Fibroblast of peridontal ligament (primary cell): ENCODE results near the gene BMI1.

ENCODE experiments used
- DNase-seq: peaks from one replicate; pipeline ENCODE4 v3.0.0-alpha.2; 2010; ENCODE audit errors: extremely low read depth

The BMI1 gene

DNA sequence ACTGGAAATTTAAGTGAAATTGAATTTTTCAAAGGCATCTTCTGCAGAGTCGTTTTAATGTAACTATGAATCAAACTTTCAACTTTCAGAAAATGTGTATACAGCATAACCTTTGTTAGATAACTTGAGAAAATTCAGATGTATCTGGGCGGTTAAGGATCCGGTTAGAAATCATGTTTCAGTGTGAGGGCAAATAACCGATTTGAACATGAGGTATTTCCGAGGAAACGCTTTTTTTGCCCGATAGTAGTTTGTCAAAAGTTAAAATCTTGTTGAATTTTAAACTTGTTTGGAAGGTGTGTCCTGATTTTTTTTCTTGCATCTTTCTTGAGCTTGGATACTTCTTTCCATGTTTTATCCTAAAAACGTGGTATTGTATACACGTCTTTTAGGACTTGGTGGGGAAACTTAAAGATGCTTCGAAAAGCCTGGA lies 1.3 kb upstream of the BMI1 start:
- DNase-seq, result no peak

DNA sequence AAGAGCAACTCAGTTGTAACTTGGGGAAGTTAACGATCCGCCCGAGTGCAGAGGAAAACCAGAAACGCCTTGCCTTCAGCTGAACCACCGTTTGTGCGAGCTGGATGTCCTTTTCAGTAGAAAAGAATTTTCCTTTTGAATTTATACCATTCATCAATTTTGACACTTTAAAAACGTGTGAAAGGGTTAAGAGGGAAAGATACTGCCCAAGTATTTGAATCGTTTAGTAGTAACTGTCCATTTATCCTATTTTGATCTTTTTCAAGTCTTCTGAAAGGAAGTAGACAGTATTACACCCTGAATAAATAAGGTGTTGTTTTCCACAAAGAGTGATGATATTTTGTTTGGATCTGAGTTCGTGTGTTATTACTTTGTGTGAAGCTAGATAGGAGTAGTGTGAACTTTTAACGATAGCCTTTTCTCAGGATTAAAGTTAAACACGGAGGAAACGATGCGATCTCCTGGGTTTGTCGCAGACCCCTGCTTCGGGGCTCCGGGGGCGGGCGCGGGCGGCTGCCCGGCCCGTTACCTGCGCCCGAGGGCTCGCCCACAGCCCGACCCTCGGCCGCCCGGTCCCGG lies 830 bp upstream of the BMI1 start:
- peak; percentile 23 for DNase-seq

DNA sequence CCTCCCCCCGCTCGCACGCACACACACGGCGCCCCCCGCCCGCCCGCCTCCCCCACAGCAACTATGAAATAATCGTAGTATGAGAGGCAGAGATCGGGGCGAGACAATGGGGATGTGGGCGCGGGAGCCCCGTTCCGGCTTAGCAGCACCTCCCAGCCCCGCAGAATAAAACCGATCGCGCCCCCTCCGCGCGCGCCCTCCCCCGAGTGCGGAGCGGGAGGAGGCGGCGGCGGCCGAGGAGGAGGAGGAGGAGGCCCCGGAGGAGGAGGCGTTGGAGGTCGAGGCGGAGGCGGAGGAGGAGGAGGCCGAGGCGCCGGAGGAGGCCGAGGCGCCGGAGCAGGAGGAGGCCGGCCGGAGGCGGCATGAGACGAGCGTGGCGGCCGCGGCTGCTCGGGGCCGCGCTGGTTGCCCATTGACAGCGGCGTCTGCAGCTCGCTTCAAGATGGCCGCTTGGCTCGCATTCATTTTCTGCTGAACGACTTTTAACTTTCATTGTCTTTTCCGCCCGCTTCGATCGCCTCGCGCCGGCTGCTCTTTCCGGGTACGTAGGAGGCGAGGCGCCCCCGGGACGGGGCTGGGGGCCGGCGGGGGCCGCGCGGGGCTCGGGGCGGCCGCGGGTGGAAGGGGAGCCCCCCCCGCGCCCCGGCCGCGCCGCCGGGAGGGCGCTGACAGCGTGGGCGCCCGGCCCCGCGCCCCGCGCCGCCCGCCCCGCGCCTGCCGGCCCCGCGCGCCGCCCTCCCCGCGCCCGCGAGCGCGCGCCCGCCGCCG lies 441 bp downstream of the BMI1 start:
- DNase-seq, result peak; percentile 61

DNA sequence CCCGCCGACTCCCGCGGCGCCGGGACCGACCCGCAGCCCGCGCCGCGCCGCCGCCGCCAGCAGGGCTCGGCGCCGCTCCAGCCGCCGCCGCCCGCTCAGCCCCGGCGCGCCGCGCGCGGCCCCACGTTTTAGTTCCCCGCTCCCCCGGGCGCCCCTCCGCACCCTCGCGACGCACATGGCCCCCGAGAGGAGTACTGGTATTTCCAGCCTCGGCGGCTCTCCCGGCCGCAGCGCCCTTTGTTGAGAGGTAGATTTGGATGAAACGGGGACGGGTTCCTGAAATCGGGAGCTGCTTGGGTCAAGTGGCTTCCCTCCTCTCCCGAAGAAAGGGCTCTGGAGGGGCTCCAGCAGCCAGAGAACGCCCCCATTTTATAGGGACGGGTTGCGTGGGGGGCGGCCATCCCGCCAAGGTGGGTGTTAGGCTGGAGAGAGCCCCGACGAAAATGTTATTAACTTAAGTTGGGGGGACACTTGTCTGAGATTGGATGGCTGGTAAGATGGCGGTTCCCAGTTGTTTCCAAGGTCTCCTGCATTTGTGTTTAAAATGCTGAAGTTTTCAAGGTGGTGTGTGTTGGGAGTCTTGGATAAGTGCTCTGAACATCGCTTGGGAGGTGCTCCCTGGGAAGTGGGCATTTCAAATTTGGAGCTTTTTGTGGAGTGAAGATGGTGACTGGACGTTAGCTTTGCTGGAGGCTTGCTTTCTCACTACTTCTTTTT lies 1.2 kb downstream of the BMI1 start:
- peak; percentile 27 for DNase-seq

DNA sequence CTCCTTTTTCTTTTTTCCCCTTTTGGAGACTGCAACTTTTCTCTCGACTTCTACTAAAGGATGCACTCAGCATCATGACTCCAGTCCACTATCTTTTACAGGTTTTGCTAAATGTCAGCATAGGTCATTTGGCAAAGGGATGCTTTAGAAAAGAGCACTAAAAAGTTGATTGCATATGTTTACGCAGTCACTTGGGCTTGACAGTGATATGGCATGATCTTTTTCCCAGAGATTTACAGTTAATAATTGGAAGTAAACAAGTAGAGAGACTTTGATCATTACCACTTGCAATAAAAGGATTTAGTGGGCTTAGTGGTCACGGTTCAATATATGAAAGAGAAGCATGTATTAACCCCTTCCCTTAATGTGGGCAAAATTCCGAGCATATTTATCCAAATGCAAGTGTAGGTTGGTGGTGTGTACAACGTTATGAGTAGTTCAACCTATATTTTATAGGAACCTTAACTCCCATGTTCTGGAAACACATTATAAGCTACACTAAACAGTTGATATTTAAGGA lies 1.8 kb downstream of the BMI1 start:
- no peak for DNase-seq

DNA sequence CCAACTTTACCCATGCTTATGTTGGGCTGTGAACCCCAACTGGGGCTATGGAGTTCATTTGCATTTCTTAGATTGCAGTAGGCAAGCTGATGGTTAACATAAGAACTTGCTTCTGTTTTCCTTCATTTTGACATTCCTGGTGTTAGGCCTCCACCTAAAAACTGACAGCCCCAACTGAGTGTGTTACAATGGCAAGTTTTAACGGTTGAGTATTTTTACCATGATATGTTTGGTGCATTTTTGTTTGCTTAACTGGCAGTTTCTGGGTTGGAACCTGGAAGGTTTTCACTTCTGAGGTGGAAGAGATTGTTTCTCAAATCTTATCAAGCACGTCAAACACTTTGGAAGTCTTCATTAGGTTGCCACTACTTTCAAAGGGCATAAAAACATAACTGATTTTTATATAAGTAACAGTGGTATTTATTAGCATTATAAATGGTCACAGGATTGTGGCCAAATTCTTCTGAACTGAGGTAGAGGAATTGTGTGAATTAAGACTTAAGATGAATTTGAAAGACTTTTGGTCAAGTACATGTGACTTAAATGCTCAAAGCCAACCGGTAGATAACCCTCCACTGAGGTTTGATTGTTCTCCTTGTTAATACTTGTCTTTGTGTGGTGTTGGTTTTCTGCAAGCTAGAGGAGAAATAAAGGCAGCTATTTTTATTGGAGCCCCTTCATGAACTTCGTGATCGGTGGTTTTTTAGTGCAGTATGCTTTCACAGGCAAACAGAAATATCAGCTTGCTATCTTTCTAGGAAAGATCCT lies 2.8 kb downstream of the BMI1 start:
- DNase-seq, result no peak

DNA sequence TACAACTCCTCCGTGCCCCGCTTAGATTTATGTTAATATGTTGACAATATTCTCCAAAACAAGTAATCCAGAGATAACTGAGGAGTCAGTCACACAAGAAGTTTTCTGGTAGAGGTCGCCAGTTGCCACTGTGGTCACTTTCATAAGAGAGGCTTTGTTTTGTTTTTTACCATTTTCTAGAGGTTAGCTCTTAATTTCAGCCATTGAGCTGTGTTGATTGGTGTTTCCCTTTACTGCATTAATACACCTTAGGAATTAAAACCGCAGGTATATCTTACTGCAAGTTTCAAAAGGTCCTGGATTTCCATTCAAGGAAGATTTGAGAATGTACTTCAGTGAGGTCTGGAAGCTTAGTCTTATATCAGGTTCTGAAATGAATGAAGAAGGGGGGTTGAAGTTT lies 3.5 kb downstream of the BMI1 start:
- DNase-seq, result no peak

DNA sequence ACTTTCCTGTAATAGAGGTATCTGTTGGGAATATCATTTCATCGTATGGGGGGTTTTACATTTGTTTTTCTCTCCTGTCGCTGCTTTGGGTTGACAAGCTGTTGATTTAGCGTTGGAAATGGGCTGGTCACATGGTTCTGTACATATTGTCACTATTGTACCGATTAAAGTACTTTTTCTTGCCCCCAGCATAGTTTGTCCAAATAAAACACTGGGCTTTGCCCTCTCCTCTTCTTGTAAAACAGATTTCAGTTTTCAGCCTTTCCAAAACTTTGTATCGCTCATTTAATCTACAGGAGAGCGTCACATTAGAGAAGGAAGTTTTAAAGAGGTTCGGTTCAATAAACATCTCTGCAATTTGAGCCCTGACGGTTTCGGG lies 4.0 kb downstream of the BMI1 start:
- no peak for DNase-seq

DNA sequence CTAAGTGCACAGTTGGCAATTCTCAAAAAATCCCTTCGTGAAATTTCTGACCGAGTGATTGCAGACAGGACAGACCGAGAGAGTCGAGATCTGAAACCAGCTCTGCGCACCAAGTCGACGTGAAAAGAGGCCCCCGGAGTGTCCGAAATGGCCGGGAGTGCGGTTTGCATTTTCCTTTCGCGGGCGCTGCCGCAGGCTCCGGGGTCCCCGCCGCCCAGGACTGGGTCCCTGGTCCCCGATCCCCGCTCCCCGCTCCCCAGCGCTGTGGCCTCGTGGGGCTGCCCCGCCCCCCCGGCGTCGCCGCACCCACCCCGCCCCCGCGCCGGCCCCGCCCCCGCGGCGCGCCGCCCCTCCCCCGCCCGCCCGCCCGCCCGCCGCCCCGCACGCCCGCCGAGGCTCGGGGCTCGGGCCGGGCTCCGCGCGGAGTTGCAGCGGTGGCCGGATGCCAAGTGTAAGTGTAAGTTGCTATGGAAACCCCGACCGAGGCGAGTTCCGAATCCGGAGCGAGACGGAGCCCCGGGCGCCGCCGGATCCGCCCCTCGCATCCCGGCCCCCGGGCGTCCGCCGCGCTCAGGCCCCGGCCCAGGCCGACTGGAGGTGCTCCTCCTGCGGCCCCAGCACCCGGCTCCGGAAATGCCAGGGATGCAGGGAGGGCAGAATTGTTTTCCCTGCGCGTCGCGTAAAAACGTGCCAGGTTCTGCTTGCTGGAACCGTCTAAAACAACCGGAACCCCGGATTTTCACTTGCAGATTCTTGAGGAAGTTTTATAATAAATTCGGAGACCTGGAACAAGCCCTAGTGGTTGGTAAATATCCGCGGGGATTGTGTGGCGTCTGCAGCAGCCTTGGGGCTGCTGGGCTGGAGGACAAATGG lies 4.6 kb downstream of the BMI1 start:
- DNase-seq, result peak; percentile 57

DNA sequence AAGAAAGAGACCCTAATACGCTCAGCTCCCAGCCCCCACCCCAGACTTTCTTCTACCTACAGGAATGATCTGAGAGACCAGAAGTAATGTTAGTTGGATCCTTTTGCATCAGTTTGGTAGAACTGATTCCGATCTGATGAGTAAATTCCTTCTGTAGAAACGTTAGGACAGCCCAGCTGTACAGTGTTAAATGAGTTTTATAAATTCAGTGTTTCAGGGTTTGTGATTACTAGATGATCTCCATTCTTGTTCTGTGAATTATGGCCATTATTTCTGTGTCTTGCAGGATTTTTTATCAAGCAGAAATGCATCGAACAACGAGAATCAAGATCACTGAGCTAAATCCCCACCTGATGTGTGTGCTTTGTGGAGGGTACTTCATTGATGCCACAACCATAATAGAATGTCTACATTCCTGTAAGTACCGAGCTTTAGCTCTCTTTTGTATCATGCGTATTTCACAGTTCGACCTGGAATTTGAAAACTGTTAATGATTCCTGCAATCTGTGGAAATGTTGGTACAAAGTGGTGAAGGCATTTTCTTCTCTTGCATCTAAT lies 5.3 kb downstream of the BMI1 start:
- DNase-seq, result peak; percentile 46

DNA sequence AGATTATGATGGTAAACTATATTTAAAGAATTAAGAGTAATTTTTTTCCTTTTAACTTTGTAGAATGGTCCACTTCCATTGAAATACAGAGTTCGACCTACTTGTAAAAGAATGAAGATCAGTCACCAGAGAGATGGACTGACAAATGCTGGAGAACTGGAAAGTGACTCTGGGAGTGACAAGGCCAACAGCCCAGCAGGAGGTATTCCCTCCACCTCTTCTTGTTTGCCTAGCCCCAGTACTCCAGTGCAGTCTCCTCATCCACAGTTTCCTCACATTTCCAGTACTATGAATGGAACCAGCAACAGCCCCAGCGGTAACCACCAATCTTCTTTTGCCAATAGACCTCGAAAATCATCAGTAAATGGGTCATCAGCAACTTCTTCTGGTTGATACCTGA lies 8.3 kb downstream of the BMI1 start:
- DNase-seq, result no peak

DNA sequence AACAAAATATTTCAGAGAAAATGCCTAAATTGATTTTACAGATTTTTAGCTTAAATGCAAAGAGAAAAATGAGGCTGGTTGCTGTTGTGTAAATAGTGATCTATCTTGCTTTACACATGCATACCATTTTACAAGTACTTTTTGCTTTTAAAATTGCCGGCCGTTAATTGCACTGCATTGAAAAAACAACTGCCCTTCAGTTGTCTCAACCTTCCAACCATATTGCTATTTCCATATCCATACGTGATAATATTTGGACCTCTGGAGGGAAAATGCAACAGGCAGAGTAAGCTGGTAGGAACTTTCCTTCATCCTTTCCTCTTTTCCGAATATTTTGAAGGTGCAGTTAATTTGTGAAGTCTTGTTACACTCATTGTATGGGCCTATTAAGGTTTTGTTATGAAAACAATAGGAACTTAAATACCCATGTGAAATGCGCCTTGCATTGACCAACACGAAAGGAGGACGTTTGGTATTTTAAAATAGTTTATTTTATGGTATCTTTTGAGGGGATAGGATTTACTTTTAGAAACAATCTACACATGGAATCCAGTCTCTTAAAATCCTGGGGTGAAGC lies 11.3 kb downstream of the BMI1 start:
- no peak for DNase-seq

DNA sequence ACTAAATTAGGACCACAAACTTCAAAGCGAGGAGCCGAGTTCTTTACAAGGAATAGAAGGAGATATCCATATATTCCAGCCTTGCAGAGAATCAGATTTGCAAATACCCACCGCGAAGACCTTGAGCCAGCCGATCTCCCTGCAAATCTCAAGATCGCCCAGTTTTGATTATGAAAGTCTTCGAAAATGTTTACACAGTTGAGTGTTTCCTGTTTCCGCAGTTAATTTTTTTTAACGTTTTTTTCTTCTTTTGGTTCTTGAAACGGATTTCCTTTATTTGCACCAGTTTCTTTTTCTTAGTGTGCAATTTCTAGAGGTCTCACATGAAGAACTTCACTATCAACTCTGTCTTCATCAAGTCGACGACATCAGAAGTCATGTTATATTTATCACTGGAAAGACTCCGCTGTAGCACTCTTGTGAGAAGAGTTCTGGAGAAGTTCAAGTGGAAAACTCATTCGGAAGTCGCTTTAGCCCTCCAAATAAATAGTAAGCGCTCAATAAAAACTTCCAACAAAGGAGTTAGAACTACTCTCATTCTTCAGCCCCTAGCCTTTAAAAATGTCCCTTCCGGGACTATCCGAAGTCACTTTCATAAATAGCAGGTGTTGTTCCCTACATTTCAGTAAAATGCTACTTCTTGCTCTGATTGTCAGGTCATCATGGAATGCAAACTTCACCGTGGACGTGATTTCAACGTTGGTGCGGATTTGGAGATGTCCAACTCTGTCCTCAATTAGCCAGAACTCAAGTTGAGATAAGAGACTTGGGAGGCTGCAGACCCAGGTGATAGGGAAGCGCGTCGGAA lies 12.5 kb downstream of the BMI1 start:
- no peak for DNase-seq

DNA sequence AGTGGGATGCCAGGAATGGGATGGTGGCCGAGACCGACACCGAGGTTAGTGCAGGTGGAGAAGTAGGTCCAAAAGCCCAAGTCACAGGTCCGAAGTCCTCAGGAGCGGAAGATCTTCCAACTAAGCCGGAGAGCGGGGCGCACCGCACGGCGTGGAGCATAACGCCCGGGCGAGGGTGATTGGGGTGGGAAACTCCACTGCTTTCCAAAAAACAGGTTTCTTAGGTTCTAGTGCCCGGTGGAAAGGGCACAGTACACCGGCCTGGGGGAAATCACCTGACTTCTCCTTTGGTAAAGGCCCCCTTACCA lies 13.0 kb downstream of the BMI1 start:
- no peak for DNase-seq

DNA sequence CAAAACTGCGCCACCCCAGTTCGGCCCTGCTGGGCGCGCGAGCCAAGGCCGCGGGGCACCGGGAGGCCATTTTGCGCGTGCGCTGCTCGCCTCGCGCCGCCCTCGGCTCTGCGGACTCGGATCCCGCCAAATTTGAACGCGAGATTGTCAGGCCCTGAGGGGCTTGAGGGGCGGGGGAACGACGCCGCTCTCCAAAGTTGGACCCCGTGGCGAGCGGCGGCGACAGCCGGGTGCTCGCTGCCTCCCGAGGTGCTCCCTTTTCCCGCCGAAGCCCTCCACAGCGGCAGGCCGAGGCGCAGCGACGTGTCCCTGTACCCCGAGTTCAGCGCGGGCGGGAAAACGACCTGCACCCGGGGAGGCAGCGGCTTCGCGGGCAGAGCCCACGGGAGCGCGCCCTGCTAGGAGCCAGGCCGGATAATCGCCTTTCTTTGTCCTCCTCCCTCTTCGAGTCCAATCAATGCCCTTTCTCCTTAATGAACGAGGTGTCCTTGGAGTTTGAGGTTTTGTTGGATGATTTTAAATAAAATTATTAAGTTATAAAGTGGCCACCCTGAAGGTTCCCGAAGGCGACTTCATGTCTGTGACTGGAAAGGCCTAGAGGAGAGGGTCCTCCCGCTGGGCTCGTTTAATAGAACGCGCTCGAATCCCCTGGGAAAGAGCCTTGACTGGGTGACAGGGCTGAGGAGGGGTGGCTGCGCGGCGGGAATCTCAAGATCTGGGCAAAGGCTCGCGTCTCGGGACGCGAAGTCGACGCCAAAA lies 13.7 kb downstream of the BMI1 start:
- DNase-seq, result no peak

DNA sequence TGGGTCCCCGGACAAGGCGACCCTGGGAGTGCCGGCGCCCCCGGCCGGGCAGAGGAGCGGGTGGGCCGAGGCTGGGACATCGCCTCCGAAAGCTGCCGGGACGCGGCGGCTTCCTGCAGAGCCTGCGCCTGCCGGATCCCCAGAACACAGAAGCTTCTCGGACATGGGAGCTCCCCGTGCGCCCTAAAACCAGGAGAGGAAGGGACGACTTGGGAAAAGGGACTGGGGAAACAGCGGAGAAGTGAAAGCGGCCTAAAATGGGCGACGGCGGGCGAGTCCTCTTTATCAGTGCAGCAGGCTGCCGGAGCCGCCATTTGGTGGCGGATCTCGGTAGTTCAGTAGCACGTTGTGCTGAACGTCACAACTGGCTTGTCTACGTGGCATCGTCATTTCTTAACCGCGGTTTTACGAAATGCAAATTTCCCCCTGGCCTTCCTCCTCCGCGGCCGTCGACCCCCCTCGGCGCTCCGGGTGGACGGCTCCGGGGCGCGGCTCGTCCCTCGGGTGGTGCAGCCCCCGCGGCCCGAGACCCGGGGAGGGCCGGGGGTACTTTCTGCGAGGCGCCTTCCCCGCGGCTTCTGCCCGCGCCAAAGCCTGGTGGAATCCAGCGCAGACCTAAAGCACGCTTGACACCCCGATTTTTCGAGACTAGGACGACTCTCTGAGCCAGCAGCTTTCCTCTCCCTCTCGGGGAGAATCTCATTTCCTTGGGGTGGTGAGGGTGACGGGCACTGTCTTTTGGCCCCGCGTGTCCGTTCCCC lies 14.5 kb downstream of the BMI1 start:
- peak; percentile 69 for DNase-seq

DNA sequence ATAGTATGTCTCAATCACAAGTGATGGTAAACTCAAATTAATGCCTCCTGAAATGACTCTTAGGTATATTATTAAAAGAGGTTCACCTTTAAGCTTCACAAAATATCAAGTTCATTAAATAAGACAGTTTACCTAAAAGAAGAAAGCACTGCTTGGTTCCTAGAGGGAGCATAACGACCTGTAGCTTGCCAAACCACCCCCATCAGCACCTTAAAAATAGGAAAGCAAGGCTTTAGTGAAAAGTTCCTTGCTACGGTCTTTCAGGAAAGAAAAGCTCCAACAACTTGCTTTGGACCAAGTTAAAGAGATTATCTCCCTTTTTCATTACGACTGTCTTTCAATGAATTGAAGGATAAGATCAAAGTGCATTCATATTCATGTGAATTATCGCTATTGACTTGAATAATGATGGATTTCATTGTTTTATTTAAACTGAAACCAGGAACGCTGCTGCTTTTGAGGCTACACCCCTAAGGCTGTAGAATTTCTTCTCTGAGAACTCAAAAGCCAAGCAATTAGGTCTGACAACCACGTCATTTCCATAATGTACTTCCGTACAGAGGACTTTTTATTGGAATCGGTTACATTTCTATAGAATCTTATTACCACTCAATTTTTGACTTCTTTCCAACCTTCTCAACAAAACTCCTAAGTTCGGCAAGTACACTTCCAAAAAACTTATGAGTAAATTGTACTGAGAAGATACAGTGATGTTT lies 17.4 kb downstream of the BMI1 start:
- DNase-seq, result no peak

DNA sequence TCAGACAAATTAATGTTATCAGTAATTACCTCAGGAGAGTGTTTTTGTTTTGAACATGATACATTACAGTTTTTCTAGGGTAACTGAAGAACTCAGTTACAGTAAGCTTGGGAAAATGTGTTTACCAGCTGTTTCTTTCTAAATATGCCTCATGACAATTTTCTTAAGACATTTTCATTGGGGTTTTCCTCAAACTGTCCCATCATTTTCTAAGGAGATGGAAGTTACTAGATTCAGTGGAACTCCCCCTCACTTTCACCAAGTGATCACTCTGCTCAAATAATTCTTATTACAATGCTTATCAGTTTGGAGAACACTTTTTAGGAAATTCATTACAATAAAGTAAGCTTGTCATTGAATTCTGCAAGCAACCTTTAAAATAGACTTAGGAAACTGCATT lies 18.0 kb downstream of the BMI1 start:
- DNase-seq, result no peak
